ENCODE results near the gene TET3.

Gene TET3

GRCh38 chr2:73980566-73980965, 4.1 kb upstream of the TET3 start:
- Histone ChIP-seq H3K4me1 (ENCODE audit: control insufficient read depth, insufficient read depth, low read depth, low read length) (peaks cover 20% of the 10 kb centered on the region), H2BK120ac (ENCODE audit: low read depth, low read length) (no peak overlapping the region), H3K4ac (ENCODE audit: low read depth in 1 of 2, low read length in 2 of 2) (no peak overlapping the region), H2BK12ac (ENCODE audit: low read length in 2 of 2) (no peak overlapping the region), H2AFZ (ENCODE audit: low read depth, low read length) (no peak overlapping the region), H2AK5ac (ENCODE audit: low read length, severe bottlenecking) (no peak overlapping the region), H3K9ac (ENCODE audit: low read length) (no peak overlapping the region), H2BK15ac (ENCODE audit: low read depth, poor library complexity, severe bottlenecking) (no peak overlapping the region), H3K18ac (ENCODE audit: low read depth in 1 of 2, low read length in 2 of 2) (no peak overlapping the region), H4K8ac (ENCODE audit: low read length) (no peak overlapping the region), H3K9me3 (ENCODE audit: control insufficient read depth, low read length) (no peaks in the 10 kb centered on the region), H2BK5ac (ENCODE audit: low read depth, low read length, poor library complexity, severe bottlenecking) (no peak overlapping the region), H3K14ac (ENCODE audit: low read length in 2 of 2) (no peak overlapping the region), H3K36me3 (ENCODE audit: control insufficient read depth in 1 of 2, insufficient read depth in 2 of 2, low read depth in 1 of 2, low read length in 2 of 2) (no peaks in the 10 kb centered on the region), H4K91ac (ENCODE audit: low read length) (no peak overlapping the region), H3K79me1 (replicated peaks; ENCODE audit: low read length, poor library complexity, severe bottlenecking) (no peaks in the 10 kb centered on the region), H3K27ac (ENCODE audit: low read length, poor library complexity, severe bottlenecking) (no peak overlapping the region), H3K4me3 (ENCODE audit: insufficient read depth in 1 of 2, low read depth in 1 of 2, low read length in 2 of 2) (peak overlapping the region in 1 of 2 experiments; percentile 74), H3K23ac (ENCODE audit: low read length in 2 of 2) (no peak overlapping the region), H3K27me3 (ENCODE audit: control insufficient read depth in 1 of 2, insufficient read depth in 1 of 2, low read length in 2 of 2) (peaks cover 3 to 8% of the 10 kb centered on the region in 2 experiments), H3K4me2 (ENCODE audit: low read length, poor library complexity, severe bottlenecking) (no peak overlapping the region)
- 75% methylated on average over 2 of the region's 2 CpGs for WGBS
- DNase-seq = no peak

GRCh38 chr2:73981081-73982001, 3.4 kb upstream of the TET3 start:
- DNase-seq = no peak
- peaks cover 26% of the 10 kb centered on the region for H3K4me1 ChIP-seq (ENCODE audit: control insufficient read depth, insufficient read depth, low read depth, low read length)
- H3K14ac ChIP-seq (ENCODE audit: low read length in 2 of 2) = peak overlapping the region in 1 of 2 experiments; percentile 18
- H2BK120ac ChIP-seq (ENCODE audit: low read depth, low read length) = no peak overlapping the region
- no peaks in the 10 kb centered on the region for H3K36me3 ChIP-seq (ENCODE audit: control insufficient read depth in 1 of 2, insufficient read depth in 2 of 2, low read depth in 1 of 2, low read length in 2 of 2)
- H3K18ac ChIP-seq (ENCODE audit: low read depth in 1 of 2, low read length in 2 of 2) = peak overlapping the region in 1 of 2 experiments; percentile 46
- H3K27me3 ChIP-seq (ENCODE audit: control insufficient read depth in 1 of 2, insufficient read depth in 1 of 2, low read length in 2 of 2) = peaks cover 8 to 9% of the 10 kb centered on the region in 2 experiments
- H3K9ac ChIP-seq (ENCODE audit: low read length) = peak overlapping the region; percentile 63
- peak overlapping the region; percentile 21 to 52 for H2BK12ac ChIP-seq (ENCODE audit: low read length in 2 of 2)
- H3K4ac ChIP-seq (ENCODE audit: low read depth in 1 of 2, low read length in 2 of 2) = no peak overlapping the region
- H3K79me1 ChIP-seq (replicated peaks; ENCODE audit: low read length, poor library complexity, severe bottlenecking) = peaks cover 6% of the 10 kb centered on the region
- no peak overlapping the region for H2BK5ac ChIP-seq (ENCODE audit: low read depth, low read length, poor library complexity, severe bottlenecking)
- no peak overlapping the region for H2AFZ ChIP-seq (ENCODE audit: low read depth, low read length)
- H4K91ac ChIP-seq (ENCODE audit: low read length) = no peak overlapping the region
- no peaks in the 10 kb centered on the region for H3K9me3 ChIP-seq (ENCODE audit: control insufficient read depth, low read length)
- H4K8ac ChIP-seq (ENCODE audit: low read length) = peak overlapping the region; percentile 66
- no peak overlapping the region for H3K27ac ChIP-seq (ENCODE audit: low read length, poor library complexity, severe bottlenecking)
- 12% methylated on average over 30 of the region's 31 CpGs for WGBS
- no peak overlapping the region for H2AK5ac ChIP-seq (ENCODE audit: low read length, severe bottlenecking)
- peak overlapping the region; percentile 36 for H2BK15ac ChIP-seq (ENCODE audit: low read depth, poor library complexity, severe bottlenecking)
- H3K4me3 ChIP-seq (ENCODE audit: insufficient read depth in 1 of 2, low read depth in 1 of 2, low read length in 2 of 2) = peak overlapping the region; percentile 14 to 74
- peak overlapping the region; percentile 81 for H3K4me2 ChIP-seq (ENCODE audit: low read length, poor library complexity, severe bottlenecking)
- H3K23ac ChIP-seq (ENCODE audit: low read length in 2 of 2) = no peak overlapping the region

- Histone ChIP-seq H3K9ac (ENCODE audit: low read length) (peak overlapping the region; percentile 63), H3K79me1 (replicated peaks; ENCODE audit: low read length, poor library complexity, severe bottlenecking) (peaks cover 10% of the 10 kb centered on the region), H2BK12ac (ENCODE audit: low read length in 2 of 2) (peak overlapping the region in 1 of 2 experiments; percentile 52), H3K9me3 (ENCODE audit: control insufficient read depth, low read length) (no peaks in the 10 kb centered on the region), H3K4ac (ENCODE audit: low read depth in 1 of 2, low read length in 2 of 2) (no peak overlapping the region), H3K23ac (ENCODE audit: low read length in 2 of 2) (no peak overlapping the region), H2BK120ac (ENCODE audit: low read depth, low read length) (no peak overlapping the region), H3K18ac (ENCODE audit: low read depth in 1 of 2, low read length in 2 of 2) (no peak overlapping the region), H2AFZ (ENCODE audit: low read depth, low read length) (no peak overlapping the region), H4K8ac (ENCODE audit: low read length) (no peak overlapping the region), H3K27me3 (ENCODE audit: control insufficient read depth in 1 of 2, insufficient read depth in 1 of 2, low read length in 2 of 2) (peaks cover 8 to 10% of the 10 kb centered on the region in 2 experiments), H3K4me2 (ENCODE audit: low read length, poor library complexity, severe bottlenecking) (no peak overlapping the region), H2BK5ac (ENCODE audit: low read depth, low read length, poor library complexity, severe bottlenecking) (no peak overlapping the region), H3K14ac (ENCODE audit: low read length in 2 of 2) (no peak overlapping the region), H3K36me3 (ENCODE audit: control insufficient read depth in 1 of 2, insufficient read depth in 2 of 2, low read depth in 1 of 2, low read length in 2 of 2) (no peaks in the 10 kb centered on the region), H3K4me1 (ENCODE audit: control insufficient read depth, insufficient read depth, low read depth, low read length) (peaks cover 30% of the 10 kb centered on the region), H4K91ac (ENCODE audit: low read length) (no peak overlapping the region), H2BK15ac (ENCODE audit: low read depth, poor library complexity, severe bottlenecking) (no peak overlapping the region), H3K4me3 (ENCODE audit: insufficient read depth in 1 of 2, low read depth in 1 of 2, low read length in 2 of 2) (peak overlapping the region in 1 of 2 experiments; percentile 74), H3K27ac (ENCODE audit: low read length, poor library complexity, severe bottlenecking) (no peak overlapping the region), H2AK5ac (ENCODE audit: low read length, severe bottlenecking) (no peak overlapping the region)
- WGBS = 89% methylated on average over 7 of the region's 7 CpGs
- DNase-seq = no peak
Measured at GRCh38 chr2:73982140-73982617, 2.5 kb upstream of the TET3 start.

All from mesenchymal stem cell (in vitro differentiated cells and primary cell).